Keratinocyte (primary cell): ENCODE results near the gene PRORP.

Experiments used
- CTCF ChIP-seq, 3 experiments: IDR thresholded peaks in 1 of 3; conservative IDR thresholded peaks in 1 of 3; optimal IDR thresholded peaks in 1 of 3; 2 replicates in 2 of 3; 3 replicates in 1 of 3; pipeline versions ENCODE3 to v1.5.1; 2011; ENCODE audit warnings: low read length in 3 of 3, mild to moderate bottlenecking in 3 of 3, moderate library complexity in 2 of 3, control low read depth in 1 of 3, inconsistent platforms in 1 of 3; ENCODE audit not compliant: insufficient read depth in 2 of 3; ENCODE audit errors: extremely low read depth in 1 of 3
- EZH2 ChIP-seq: IDR thresholded peaks from one replicate; pipeline ENCODE4 v1.6.1; 2012; ENCODE audit warnings: inconsistent platforms, mild to moderate bottlenecking, low read length, moderate library complexity

GRCh38 chr14:35158491-35158890, 36.1 kb downstream of the PRORP start:
- no peak for TF ChIP-seq CTCF (optimal IDR thresholded peaks at IDR 0.05 in 1 of 3, IDR thresholded peaks at IDR 0.05 in 1 of 3, conservative IDR thresholded peaks at IDR 0.05 in 1 of 3; ENCODE audit: extremely low read depth in 1 of 3, insufficient read depth in 2 of 3, low read length in 3 of 3)
- no peak for TF ChIP-seq EZH2
